Measurements from ENCODE around the gene HSF2BP.

HSF2BP gene

DNA sequence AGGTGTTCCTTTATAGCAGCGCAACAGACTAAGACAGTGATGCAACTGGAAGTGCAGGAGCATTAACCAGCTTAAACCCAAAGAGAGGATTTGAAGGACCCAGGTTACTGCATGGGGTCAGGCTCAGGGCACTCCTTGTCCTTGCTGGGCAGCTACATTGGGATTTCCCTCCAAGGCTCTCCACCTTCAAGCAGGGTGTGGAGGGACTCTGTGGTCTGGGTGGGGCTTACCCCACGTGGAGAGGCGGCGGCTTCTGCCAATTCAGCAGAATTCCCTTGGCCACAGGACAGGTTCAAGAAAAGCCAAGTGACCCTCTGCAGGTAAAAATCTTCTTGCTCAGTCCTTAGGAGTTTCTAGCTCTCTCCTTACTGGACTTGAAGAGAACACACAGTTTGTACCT is 6.6 kb upstream of the HSF2BP start:
- TF ChIP-seq EP300 (IDR thresholded peaks at IDR 0.05; ENCODE audit: borderline replicate concordance) (no peak), TAF1 (IDR thresholded peaks at IDR 0.05; ENCODE audit: low read depth) (no peak), REST (IDR thresholded peaks at IDR 0.05; ENCODE audit: low read depth) (no peak), TEAD4 (IDR thresholded peaks at IDR 0.05) (no peak)

DNA sequence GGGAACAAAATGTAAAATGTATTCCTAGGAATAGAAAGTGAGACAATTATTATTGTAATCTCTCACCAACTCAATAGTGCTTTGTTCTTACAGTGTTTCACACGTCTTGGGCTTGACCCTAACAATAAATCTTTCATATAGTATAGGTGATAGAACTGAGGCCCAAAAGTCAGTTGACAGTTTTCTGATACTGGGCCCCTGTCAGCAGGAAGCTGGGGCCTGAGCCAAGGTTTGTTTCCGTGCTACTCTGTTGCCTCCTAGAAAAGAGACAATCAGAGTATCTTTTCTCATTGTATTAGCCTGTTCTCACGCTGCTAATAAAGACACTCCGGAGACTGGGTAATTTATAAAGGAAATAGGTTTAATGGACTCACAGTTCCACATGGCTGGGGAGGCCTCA is 5.1 kb upstream of the HSF2BP start:
- TF ChIP-seq CREB1 (IDR thresholded peaks at IDR 0.05; ENCODE audit: low read depth) (no peak), EP300 (IDR thresholded peaks at IDR 0.05; ENCODE audit: borderline replicate concordance) (no peak), EGR1 (IDR thresholded peaks at IDR 0.05) (no peak), TCF12 (IDR thresholded peaks at IDR 0.05; ENCODE audit: low read depth) (no peak), CEBPB (IDR thresholded peaks at IDR 0.05) (no peak), MAX (IDR thresholded peaks at IDR 0.05) (no peak), ZBTB7A (IDR thresholded peaks at IDR 0.05; ENCODE audit: low read depth) (no peak), TAF1 (IDR thresholded peaks at IDR 0.05; ENCODE audit: low read depth) (no peak)

DNA sequence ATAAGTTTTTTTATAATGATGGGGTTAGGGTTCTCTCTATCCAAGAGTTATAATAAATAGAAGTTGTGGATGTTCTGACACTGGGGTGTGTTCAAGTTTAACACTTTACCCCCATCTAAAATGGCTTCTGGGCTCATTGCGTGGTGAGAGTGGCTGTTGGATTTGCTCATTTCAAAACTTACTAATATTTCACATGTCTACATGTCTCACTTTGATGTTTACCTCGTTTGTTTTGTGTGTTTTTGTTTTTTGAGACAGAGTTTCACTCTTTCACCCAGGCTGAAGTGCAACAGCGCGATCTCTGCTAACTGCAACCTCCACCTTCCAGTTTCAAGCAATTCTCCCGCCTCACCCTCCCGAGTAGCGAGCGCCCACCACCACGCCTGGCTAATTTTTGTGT is 3.7 kb upstream of the HSF2BP start:
- TF ChIP-seq ZBTB7A (IDR thresholded peaks at IDR 0.05; ENCODE audit: low read depth) (no peak), USF1 (IDR thresholded peaks at IDR 0.05) (no peak), EGR1 (IDR thresholded peaks at IDR 0.05) (no peak), TAF1 (IDR thresholded peaks at IDR 0.05; ENCODE audit: low read depth) (no peak), YY1 (IDR thresholded peaks at IDR 0.05; ENCODE audit: low read depth) (no peak), FOXM1 (IDR thresholded peaks at IDR 0.05; ENCODE audit: borderline replicate concordance, low read depth) (no peak), CREB1 (IDR thresholded peaks at IDR 0.05; ENCODE audit: low read depth) (no peak), NFIC (IDR thresholded peaks at IDR 0.05) (no peak), CEBPB (IDR thresholded peaks at IDR 0.05) (no peak), TEAD4 (IDR thresholded peaks at IDR 0.05) (no peak), RAD21 (IDR thresholded peaks at IDR 0.05; ENCODE audit: low read depth) (no peak), EP300 (IDR thresholded peaks at IDR 0.05; ENCODE audit: borderline replicate concordance) (no peak), MAX (IDR thresholded peaks at IDR 0.05) (no peak)

DNA sequence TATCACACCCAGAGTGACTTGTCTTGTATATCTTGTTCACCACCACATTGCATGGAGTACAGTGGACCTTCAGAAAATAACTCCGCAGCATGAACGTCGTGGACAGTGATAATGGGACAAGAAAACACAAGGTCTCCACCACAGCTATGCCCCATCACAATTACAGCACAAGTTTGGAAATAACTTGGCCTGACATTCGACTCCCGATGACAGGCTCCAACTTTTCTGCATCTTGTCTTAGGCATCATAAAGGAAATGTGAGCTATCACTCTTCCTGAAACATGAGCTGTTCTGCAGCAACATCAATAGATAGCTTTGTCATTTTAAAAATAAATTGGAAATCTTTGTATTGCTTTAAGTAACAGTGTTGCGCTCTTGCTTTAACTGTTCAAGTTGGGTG is 3.0 kb upstream of the HSF2BP start:
- TF ChIP-seq YY1 (IDR thresholded peaks at IDR 0.05; ENCODE audit: low read depth) (no peak), CEBPB (IDR thresholded peaks at IDR 0.05) (no peak), REST (IDR thresholded peaks at IDR 0.05; ENCODE audit: low read depth) (no peak), ZBTB7A (IDR thresholded peaks at IDR 0.05; ENCODE audit: low read depth) (no peak), CREB1 (IDR thresholded peaks at IDR 0.05; ENCODE audit: low read depth) (no peak), TAF1 (IDR thresholded peaks at IDR 0.05; ENCODE audit: low read depth) (no peak), TCF12 (IDR thresholded peaks at IDR 0.05; ENCODE audit: low read depth) (no peak), RAD21 (IDR thresholded peaks at IDR 0.05; ENCODE audit: low read depth) (no peak), FOXM1 (IDR thresholded peaks at IDR 0.05; ENCODE audit: borderline replicate concordance, low read depth) (no peak), TEAD4 (IDR thresholded peaks at IDR 0.05) (no peak), EGR1 (IDR thresholded peaks at IDR 0.05) (no peak), NFIC (IDR thresholded peaks at IDR 0.05) (no peak), MAX (IDR thresholded peaks at IDR 0.05) (no peak), USF1 (IDR thresholded peaks at IDR 0.05) (no peak), EP300 (IDR thresholded peaks at IDR 0.05; ENCODE audit: borderline replicate concordance) (no peak)

GRCh38 chr21:43658769-43659135 is 536 bp downstream of the HSF2BP start:
- no peak for TF ChIP-seq EP300 (IDR thresholded peaks at IDR 0.05; ENCODE audit: borderline replicate concordance)
- TF ChIP-seq EGR1 (IDR thresholded peaks at IDR 0.05) = no peak

- no peak for TF ChIP-seq NFIC (IDR thresholded peaks at IDR 0.05)
- TF ChIP-seq CREB1 (IDR thresholded peaks at IDR 0.05; ENCODE audit: low read depth) = no peak
These were observed 1.1 kb downstream of the HSF2BP start for GRCh38 chr21:43658088-43658741.

Data from Ishikawa (cell line).